ENCODE results near the gene SF3A2.
"Not testable (repeated sequence)": the region's sequence is repeated elsewhere in the genome, so short reads cannot be mapped to it uniquely, and the experiment has no call there.

SF3A2 gene

GRCh38 chr19:2277138-2277537 is 40.5 kb downstream of the SF3A2 start:
- no peak for DNase-seq

GRCh38 chr19:2278459-2279158 is 42.0 kb downstream of the SF3A2 start:
- DNase-seq, result no peak

DNA sequence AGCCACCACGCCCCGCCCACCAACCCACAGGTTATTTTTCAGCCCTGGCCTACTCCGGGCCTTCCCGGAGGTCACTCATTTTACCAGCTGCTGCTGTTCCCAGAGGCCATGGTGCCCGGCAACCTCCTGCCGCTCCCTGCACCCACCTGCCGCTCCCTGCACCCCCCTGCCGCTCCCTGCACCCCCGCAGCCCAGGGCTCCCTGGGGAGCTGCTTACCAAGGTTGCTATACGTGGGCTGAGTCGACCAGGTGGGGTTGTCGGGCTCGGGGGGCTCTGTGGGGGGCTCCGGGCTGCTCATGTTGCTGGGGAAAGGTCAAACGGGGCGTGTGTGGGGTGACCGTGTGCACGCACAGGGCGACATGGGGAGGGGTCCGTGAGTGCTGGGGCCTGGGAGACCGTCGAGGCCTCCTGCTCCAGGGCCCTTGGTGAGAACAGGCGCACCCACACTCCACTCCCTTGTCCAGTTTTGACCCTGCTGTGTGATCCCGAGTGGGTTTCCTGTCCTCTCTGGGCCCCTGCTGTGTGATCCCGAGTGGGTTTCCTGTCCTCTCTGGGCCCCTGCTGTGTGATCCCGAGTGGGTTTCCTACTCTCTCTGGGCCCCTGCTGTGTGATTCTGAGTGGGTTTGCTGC is 44.1 kb downstream of the SF3A2 start:
- DNase-seq, result no peak

- DNase-seq, result not testable (repeated sequence)
Measured at GRCh38 chr19:2281265-2282061, 44.8 kb downstream of the SF3A2 start.

DNA sequence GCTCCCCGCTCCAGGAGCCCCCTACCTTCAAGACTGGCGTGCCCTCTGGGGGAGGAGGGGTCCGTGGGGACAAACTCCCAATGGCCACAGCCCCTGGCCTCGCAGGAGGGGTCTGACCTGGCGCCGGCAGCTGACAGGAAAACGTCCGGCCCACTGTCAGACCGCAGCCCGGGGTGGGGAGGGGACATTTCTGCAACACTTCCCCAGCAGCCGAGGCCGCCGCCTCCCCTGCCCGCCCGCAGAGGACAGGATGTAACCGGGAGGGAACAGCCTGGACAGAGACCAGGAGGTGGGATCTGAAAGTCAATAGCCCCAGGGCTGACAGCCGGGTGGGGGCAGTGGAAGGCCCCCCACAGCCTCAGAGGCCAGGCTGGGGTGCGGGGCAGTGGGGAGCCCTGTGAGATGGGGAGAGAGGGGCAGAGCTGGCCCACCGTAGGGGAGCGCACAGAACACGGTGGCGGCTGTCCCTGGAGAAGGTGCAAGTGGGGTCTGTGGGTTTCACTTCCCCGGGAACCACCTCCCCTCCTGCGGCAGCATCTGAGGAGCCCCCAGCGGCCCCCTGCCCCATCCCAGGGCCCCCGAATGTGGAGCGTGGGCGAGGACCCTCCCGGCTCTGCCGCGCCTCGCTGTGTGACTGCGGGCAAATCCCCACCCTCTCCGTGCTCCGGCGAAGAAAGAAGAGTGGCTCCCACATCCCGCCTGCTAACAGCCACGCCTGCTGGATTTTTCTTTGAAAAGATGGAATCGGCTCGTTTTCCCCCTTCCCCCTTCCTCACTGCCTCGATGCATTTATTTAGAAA is 45.6 kb downstream of the SF3A2 start, which contains the start of gene PEAK3:
PEAK3 (minus strand) TSS at position 114 of the 800 bp plus-strand sequence. CDS start 1,244 bp downstream, outside the sequence.
- peak; percentile 54 for DNase-seq

DNA sequence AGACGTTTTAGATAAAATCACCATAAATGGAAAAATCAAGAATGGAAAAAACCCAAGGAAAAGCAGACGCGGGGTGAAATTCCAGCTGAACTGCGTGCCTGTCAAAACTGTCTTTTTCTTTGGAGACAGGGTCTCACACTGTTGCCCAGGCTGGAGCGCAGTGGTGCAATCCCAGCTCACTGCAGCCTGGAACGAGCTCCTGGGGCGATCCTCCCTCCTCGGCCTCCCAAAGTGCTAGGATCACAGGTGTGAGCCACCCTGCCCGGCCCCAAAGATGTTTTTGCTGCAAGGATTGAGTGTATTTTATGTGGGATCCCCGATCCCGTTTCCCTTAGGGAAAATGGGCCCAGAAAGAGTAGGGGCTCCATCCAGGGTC is 46.2 kb downstream of the SF3A2 start:
- DNase-seq, result no peak

GRCh38 chr19:2283835-2284507 is 47.3 kb downstream of the SF3A2 start:
- DNase-seq, result no peak

DNA sequence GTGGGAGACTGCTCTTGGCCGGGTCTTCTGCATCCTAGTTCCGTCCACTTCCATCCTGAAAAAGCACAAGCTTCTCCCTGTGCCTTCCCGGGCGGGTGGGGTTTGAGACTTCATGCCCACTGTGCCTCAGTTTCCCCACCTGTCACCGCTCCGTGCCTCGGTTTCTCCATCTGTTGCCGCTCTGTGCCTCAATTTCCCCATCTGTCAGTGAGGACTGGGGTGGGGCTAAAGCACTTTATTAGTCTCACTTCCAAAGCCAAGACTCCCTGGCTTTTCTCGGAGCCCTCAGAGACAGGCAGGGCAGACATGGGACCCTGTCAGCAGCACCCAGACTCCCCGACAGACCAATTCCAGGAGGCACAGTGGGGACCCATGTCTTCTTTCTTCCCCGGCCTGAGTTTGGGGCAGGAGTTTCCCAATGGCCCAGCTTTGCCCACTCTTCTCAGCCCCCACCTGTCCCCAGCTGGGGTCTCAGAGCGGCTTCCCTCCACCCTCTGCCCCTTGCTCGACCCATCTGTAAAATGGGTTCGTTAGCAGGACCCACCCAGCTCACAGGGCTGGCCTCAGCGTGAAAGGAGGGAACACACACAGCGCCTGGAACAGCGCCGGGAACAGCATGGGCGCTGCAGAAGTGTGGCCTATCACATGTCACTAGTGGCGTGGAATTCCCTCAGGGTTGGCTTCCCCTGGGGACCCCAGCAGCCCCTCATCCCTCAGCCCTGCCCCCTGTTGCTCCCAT is 49.9 kb downstream of the SF3A2 start:
- DNase-seq, result no peak

- DNase-seq, result no peak
Measured at GRCh38 chr19:2287585-2288337, 51.1 kb downstream of the SF3A2 start.

GRCh38 chr19:2288338-2288817 is 51.8 kb downstream of the SF3A2 start:
- no peak for DNase-seq

DNA sequence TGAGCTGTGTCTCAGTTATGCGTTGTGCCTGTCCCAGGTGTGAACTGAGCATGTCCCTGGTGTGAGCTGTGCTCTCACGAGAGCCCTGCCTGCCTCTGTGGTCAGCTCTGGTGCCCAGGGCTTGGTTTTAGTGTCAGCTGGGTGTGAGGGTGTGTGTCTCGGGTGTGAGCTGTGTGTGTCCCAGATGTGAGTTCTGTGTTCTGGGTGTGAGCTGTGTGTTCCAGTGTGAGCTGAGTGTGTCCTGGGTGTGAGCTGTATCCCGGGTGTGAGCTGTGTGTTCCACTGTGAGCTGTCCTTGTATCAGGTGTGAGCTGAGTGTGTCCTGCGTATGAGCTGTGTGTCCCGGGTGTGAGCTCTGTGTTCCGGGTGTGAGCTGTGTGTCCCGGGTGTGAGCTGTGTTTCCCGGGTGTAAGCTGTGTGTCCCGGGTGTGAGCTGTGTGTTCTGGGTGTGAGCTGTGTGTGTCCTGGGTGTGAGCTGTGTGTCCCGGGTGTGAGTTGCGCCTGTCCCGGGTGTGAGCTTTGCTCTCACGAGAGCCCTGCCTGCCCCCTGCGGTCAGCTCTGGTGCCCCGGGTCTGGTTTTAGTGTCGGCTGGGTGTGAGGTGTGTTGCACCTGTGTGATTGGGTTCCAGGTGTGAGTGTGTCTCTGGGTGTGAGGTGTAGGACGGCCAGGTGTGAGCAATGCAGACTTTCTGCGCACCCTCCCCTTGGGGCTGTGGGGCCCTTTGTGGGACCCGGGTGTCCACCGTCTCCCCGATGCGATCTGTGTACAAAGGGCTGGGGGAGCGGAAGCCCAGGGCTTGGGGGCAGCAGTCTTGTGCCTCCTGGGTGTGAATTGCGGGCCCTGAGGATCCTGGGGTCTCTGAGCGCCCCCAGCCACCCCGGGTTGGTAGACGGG is 52.4 kb downstream of the SF3A2 start:
- no peak for DNase-seq

- peak; percentile 72 for DNase-seq
Measured at GRCh38 chr19:2289714-2290435, 53.3 kb downstream of the SF3A2 start.

- peak; percentile 44 for DNase-seq
Measured at GRCh38 chr19:2290441-2291184, 54.0 kb downstream of the SF3A2 start.

DNA sequence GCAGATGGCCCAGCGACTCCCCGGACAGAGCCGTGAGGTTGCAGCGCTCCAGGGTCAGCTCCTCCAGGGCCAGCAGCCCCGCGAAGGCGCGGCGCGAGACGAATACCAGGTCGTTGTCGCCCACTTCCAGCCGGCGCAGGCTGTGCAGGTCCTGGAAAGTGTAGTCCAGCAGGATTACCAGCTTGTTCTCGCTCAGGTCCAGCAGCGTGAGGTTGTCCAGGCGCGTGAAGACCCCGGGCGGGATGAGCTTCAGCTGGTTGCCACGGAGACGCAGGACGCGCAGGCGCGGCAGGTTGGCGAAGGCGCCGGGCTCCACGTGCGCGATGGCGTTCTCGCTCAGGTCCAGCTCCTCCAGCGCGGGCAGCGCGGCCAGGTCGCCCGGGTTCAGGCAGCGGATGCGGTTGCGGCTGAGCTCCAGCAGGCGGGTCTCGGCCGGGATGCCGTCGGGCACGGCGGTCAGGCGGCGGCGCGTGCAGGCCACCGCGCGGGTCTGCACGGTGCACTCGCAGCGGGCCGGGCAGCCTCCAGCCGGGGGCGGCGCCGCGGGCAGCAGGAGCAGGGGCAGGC is 54.6 kb downstream of the SF3A2 start:
- no peak for DNase-seq

- DNase-seq, result no peak
Measured at GRCh38 chr19:2294687-2295335, 58.2 kb downstream of the SF3A2 start.

DNA sequence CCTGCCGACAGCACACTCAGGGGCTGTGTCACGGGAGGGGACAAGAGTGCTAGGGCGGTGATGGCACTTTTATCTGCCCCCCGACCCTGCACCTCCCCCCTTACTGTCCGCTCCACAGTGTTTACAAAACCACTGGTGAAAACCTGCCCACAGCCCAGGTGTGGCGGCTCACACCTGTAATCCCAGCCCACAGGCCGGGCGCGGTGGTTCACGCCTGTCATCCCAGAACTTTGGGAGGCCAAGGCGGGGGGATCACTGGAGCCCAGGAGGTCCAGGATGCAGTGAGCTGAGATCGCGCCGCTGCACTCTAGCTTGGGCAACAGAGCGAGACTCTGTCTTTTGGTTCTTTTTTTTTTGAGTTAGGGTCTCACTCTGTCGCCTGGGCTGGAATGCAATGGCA is 59.5 kb downstream of the SF3A2 start:
- no peak for DNase-seq

Measured in CD4-positive, alpha-beta T cell treated with Interleukin-17A for 4 hours (primary cell).